ENCODE measurements around the gene CRACR2B.

GRCh38 chr11:856397-856796, 28.7 kb downstream of the CRACR2B start:
- no peak for TF ChIP-seq CTCF (IDR thresholded peaks at IDR 0.05; ENCODE audit: low read length)
- TF ChIP-seq EZH2 (optimal IDR thresholded peaks at IDR 0.05; ENCODE audit: low read depth, low read length) = no peak
